ENCODE measurements around the gene SLC8A1.

The SLC8A1 gene

GRCh38 chr2:40048506-40048905 lies 403.4 kb downstream of the SLC8A1 start:
- ChIA-PET POLR2A (no interaction called here), CTCF (interaction anchor here (1.1 kb wide), 1 partner anchor 16 kb away, joined by 3 read pairs; no protein-coding TSS in a partner anchor)
- no peak for TF ChIP-seq CTCF (IDR thresholded peaks at IDR 0.05; ENCODE audit: control extremely low read depth, extremely low read depth, low read depth, missing control alignments)
- no peak for DNase-seq (ENCODE audit: extremely low spot score)

- DNase-seq (ENCODE audit: extremely low spot score): no peak
- POLR2A ChIA-PET: no interaction called here
- no peak for TF ChIP-seq CTCF (IDR thresholded peaks at IDR 0.05; ENCODE audit: control extremely low read depth, extremely low read depth, low read depth, missing control alignments)
- CTCF ChIA-PET: no interaction called here
Measured at GRCh38 chr2:40047406-40047805, 404.5 kb downstream of the SLC8A1 start.
